HG03571 (cell line): Measurements from ENCODE around the gene HMGXB3.
"Not testable (repeated sequence)": the region's sequence is repeated elsewhere in the genome, so short reads cannot be mapped to it uniquely, and the experiment has no call there.

ENCODE experiments used
- ATAC-seq: cut with Tn5 transposase; IDR thresholded peaks from one replicate; pipeline ENCODE4 v1.9.1; 2021; ENCODE audit not compliant: unreplicated experiment

HMGXB3 gene

GRCh38 chr5:150082374-150082773 is 81.8 kb downstream of the HMGXB3 start:
- ATAC-seq: no peak

- no peak for ATAC-seq
These were observed 82.3 kb downstream of the HMGXB3 start for GRCh38 chr5:150082889-150083288.

GRCh38 chr5:150084754-150085153 is 84.2 kb downstream of the HMGXB3 start:
- ATAC-seq: not testable (repeated sequence)

GRCh38 chr5:150085191-150085912 is 84.8 kb downstream of the HMGXB3 start:
- ATAC-seq: no peak

GRCh38 chr5:150085950-150086715 is 85.6 kb downstream of the HMGXB3 start, which contains the start of gene CSF1R:
TSS of gene CSF1R (minus strand) at chr5:150086554. CDS start at chr5:150086427, 127 bp downstream.
- ATAC-seq: no peak

- no peak for ATAC-seq
These were observed 91.7 kb downstream of the HMGXB3 start for GRCh38 chr5:150092159-150092787.

- no peak for ATAC-seq
These were observed 96.6 kb downstream of the HMGXB3 start for GRCh38 chr5:150097152-150097551.

- no peak for ATAC-seq
These were observed 100.5 kb downstream of the HMGXB3 start for GRCh38 chr5:150101023-150101422.
